Thyroid gland (tissue), 4 donors: ENCODE data around the gene NSMCE1.

Experiments
- CTCF ChIP-seq, 6 experiments: fragments of 200-600 bp in 3 of 6; fragments of 450-650 bp in 3 of 6; sonication (generic) in 3 of 6; IDR thresholded peaks; one replicate each; pipeline ENCODE4 v1.5.1; 2016 to 2019; ENCODE audit warnings: antibody characterized with exemption in 6 of 6, mild to moderate bottlenecking in 2 of 6, inconsistent platforms in 1 of 6, moderate library complexity in 1 of 6
- POLR2A ChIP-seq, 2 donors: fragments of 450-650 bp; IDR thresholded peaks; one replicate each; pipeline ENCODE4 v1.6.1; 2017; ENCODE audit warnings: antibody characterized with exemption in 2 of 2, mild to moderate bottlenecking in 2 of 2, moderate library complexity in 1 of 2

- no peak for TF ChIP-seq CTCF (IDR thresholded peaks at IDR 0.05)
- no peak for TF ChIP-seq POLR2A (IDR thresholded peaks at IDR 0.05)
These were observed 35.5 kb upstream of the NSMCE1 start for GRCh38 chr16:27304102-27304501.
